Measurements from ENCODE around the gene KCNK2.

KCNK2 gene

DNA sequence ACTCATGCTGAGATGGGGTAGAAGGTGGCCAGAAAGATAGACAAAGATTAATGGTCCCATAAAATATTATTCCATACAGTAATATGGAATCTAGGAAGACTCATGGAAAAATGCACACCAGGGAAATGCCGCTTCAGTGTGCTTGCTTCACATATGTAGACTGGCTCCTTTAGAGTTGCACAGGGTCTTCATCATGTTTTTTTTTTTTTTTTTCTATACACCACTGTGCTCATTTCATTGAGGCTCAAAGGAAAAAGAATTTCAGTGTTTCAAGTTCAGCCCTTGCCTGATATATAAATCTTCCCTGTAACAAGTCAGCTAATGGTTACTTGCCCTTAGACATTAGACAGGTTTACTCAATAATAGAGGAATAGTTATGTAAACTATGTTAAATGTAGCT, 33.2 kb downstream of the KCNK2 start:
- Mint-ChIP-seq H3K36me3 (ENCODE audit: low read depth) (no peaks in the 10 kb centered on the region), H3K9me3 (peaks cover 3% of the 10 kb centered on the region), H3K4me3 (no peak overlapping the region)

DNA sequence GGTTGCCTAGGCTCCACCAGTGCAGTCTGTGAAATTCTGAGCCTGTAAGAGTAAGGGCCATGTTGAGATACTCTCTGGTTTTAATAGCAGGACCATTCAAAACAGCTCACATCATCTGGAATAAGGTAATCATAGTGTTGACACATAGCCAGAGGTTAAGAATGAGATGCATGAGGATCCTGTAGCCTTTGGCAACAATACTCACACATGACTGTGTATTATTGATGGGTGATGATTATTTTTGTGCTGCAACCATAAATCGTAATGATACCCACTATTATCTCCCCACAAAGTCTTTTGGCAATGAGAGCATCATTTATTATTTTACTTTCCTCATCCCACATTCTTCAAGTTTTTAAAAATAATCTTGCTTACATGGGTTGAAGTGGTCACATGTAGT, 35.5 kb downstream of the KCNK2 start:
- Mint-ChIP-seq H3K4me3 (no peak overlapping the region), H3K4me1 (peaks cover 41% of the 10 kb centered on the region)
- TF ChIP-seq, protein P1, sequence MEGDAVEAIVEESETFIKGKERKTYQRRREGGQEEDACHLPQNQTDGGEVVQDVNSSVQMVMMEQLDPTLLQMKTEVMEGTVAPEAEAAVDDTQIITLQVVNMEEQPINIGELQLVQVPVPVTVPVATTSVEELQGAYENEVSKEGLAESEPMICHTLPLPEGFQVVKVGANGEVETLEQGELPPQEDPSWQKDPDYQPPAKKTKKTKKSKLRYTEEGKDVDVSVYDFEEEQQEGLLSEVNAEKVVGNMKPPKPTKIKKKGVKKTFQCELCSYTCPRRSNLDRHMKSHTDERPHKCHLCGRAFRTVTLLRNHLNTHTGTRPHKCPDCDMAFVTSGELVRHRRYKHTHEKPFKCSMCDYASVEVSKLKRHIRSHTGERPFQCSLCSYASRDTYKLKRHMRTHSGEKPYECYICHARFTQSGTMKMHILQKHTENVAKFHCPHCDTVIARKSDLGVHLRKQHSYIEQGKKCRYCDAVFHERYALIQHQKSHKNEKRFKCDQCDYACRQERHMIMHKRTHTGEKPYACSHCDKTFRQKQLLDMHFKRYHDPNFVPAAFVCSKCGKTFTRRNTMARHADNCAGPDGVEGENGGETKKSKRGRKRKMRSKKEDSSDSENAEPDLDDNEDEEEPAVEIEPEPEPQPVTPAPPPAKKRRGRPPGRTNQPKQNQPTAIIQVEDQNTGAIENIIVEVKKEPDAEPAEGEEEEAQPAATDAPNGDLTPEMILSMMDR (IDR thresholded peaks at IDR 0.05; ENCODE audit: unreplicated experiment in 3 of 3), result no peak

More for the DNA sequence above, 33.2 kb downstream of the KCNK2 start:
- Mint-ChIP-seq H3K4me1 (peaks cover 41% of the 10 kb centered on the region), H3K27me3 (ENCODE audit: low read depth) (no peaks in the 10 kb centered on the region), H3K27ac (peak overlapping the region in 2 of 3 experiments; percentile 1 to 25)
- TF ChIP-seq, protein P1 (IDR thresholded peaks at IDR 0.05; ENCODE audit: unreplicated experiment in 3 of 3), result no peak

GRCh38 chr1:215119056-215119455, 36.5 kb downstream of the KCNK2 start:
- Mint-ChIP-seq H3K27me3 (ENCODE audit: low read depth) (no peaks in the 10 kb centered on the region), H3K4me1 (peaks cover 37% of the 10 kb centered on the region), H3K4me3 (no peak overlapping the region), H3K36me3 (ENCODE audit: low read depth) (no peaks in the 10 kb centered on the region), H3K9me3 (no peaks in the 10 kb centered on the region), H3K27ac (no peak overlapping the region)
- TF ChIP-seq, protein P1 (IDR thresholded peaks at IDR 0.05; ENCODE audit: unreplicated experiment in 3 of 3), result no peak

More for the DNA sequence above, 35.5 kb downstream of the KCNK2 start:
- peak overlapping the region in 1 of 3 experiments; percentile 12 for H3K27ac Mint-ChIP-seq
- no peaks in the 10 kb centered on the region for H3K36me3 Mint-ChIP-seq (ENCODE audit: low read depth)
- no peaks in the 10 kb centered on the region for H3K9me3 Mint-ChIP-seq
- H3K27me3 Mint-ChIP-seq (ENCODE audit: low read depth), result no peaks in the 10 kb centered on the region

GRCh38 chr1:215119719-215120365, 37.3 kb downstream of the KCNK2 start:
- Mint-ChIP-seq H3K27me3 (ENCODE audit: low read depth) (no peaks in the 10 kb centered on the region), H3K4me3 (no peak overlapping the region), H3K27ac (no peak overlapping the region), H3K9me3 (no peaks in the 10 kb centered on the region), H3K4me1 (peaks cover 29% of the 10 kb centered on the region), H3K36me3 (ENCODE audit: low read depth) (no peaks in the 10 kb centered on the region)
- TF ChIP-seq, protein P1 (IDR thresholded peaks at IDR 0.05; ENCODE audit: unreplicated experiment in 3 of 3), result no peak

- Mint-ChIP-seq H3K27me3 (ENCODE audit: low read depth) (no peaks in the 10 kb centered on the region), H3K36me3 (ENCODE audit: low read depth) (no peaks in the 10 kb centered on the region), H3K4me1 (no peaks in the 10 kb centered on the region), H3K9me3 (no peaks in the 10 kb centered on the region), H3K27ac (no peak overlapping the region), H3K4me3 (no peak overlapping the region)
- TF ChIP-seq, protein P1 (IDR thresholded peaks at IDR 0.05; ENCODE audit: unreplicated experiment in 3 of 3), result no peak
Measured at GRCh38 chr1:215128504-215128903, 46.0 kb downstream of the KCNK2 start.

DNA sequence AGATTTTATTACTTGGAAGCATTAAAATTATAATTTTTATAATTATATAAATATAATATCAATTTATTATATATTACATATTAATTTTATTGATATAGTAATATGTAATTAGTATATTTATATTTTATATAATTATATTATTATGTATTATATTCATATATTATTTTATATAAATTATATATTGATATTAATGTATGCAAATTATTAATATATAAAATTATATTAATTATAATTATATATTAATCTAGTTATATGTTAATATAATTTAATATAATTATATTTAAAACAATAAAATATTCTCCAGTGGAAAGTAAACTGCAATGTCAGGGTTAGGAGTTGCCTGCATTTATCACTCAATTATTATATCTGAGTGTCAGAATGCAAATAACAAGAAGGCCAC, 48.8 kb downstream of the KCNK2 start:
- H3K27ac Mint-ChIP-seq, result no peak overlapping the region
- H3K36me3 Mint-ChIP-seq (ENCODE audit: low read depth), result no peaks in the 10 kb centered on the region
- H3K9me3 Mint-ChIP-seq, result no peaks in the 10 kb centered on the region
- TF ChIP-seq, protein P1 (IDR thresholded peaks at IDR 0.05; ENCODE audit: unreplicated experiment in 3 of 3), result no peak
- no peak overlapping the region for H3K4me3 Mint-ChIP-seq
- H3K27me3 Mint-ChIP-seq (ENCODE audit: low read depth), result no peaks in the 10 kb centered on the region
- no peaks in the 10 kb centered on the region for H3K4me1 Mint-ChIP-seq

Data from nephron (organoid).